Right atrium auricular region (tissue), 2 donors: Measurements from ENCODE around the gene LGALS3BP. TPM values are rescaled to one million over a fixed set of nuclear protein-coding genes. Genes with fewer than 3 reads are reported as not detected.

Experiments
- DNase-seq: peaks from one replicate; pipeline ENCODE4 v3.0.0-alpha.2; 2019; ENCODE audit warnings: low spot score
- H3K27ac ChIP-seq, 2 donors: fragments of 200-600 bp; sonication (generic); 1 replicate in 1 of 2; 2 replicates in 1 of 2; pipeline ENCODE4 v1.5.1; 2016 to 2019
- H3K27me3 ChIP-seq, 2 donors: fragments of 200-600 bp; sonication (generic); one replicate each; pipeline versions ENCODE4 v1.5.1 to v1.6.0; 2017 to 2019
- H3K36me3 ChIP-seq: fragments of 200-600 bp; sonication (generic); one replicate; pipeline ENCODE4 v1.5.1; 2016
- H3K4me1 ChIP-seq, 2 donors: fragments of 200-600 bp; sonication (generic); one replicate each; pipeline versions ENCODE4 v1.5.1 to v1.6.0; 2017 to 2019
- H3K4me3 ChIP-seq, 2 donors: fragments of 200-600 bp; sonication (generic); 1 replicate in 1 of 2; 2 replicates in 1 of 2; pipeline ENCODE4 v1.5.1; 2017 to 2019; ENCODE audit warnings: mild to moderate bottlenecking in 1 of 2, moderate library complexity in 1 of 2
- H3K9me3 ChIP-seq, 2 donors: fragments of 200-600 bp; sonication (generic); one replicate each; pipeline ENCODE4 v1.5.1; 2019
- total RNA-seq, 2 donors: library from RNA; depleted of rRNA; stranded (reverse); fragments of >200 nt; gene quantifications; one replicate each; pipeline ENCODE4 v1.1.0, GENCODE V29; 2016
- TF ChIP-seq, protein P1 (sequence below), 2 donors: fragments of 200-600 bp; sonication (generic); IDR thresholded peaks; one replicate each; pipeline ENCODE4 v1.5.1; 2019; ENCODE audit warnings: antibody characterized with exemption in 2 of 2

The LGALS3BP gene
- total RNA-seq, 2 donors from 2014 or later = 488 to 733 TPM

DNA sequence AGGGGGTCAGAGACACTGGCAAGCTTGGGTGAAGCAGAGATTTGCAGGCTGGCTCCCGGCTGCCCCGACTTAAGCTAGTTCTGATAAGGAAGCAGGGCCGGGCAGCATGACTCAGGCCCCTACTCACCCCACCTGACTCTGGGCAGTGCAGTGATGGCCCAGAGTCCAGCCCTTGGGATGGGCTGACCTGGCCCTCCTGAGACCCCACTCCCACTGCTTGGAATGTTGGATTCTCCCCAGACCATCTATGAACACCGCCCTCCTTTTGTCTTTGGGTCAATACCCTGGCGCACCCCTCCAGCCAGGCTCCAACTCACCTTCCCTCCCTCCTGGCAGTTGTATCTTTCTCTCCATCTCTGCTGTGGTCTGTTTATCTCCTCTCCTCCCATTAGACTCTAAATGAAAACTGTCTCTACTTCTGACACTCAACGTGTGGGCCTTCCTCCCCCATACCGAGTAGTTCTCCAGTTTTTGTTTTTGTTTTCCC, 21.0 kb downstream of the LGALS3BP start:
- peaks cover 0 to 12% of the 10 kb centered on the region in 2 donors for H3K4me1 ChIP-seq
- no peak for DNase-seq
- H3K36me3 ChIP-seq = no peaks in the 10 kb centered on the region
- TF ChIP-seq, protein P1, sequence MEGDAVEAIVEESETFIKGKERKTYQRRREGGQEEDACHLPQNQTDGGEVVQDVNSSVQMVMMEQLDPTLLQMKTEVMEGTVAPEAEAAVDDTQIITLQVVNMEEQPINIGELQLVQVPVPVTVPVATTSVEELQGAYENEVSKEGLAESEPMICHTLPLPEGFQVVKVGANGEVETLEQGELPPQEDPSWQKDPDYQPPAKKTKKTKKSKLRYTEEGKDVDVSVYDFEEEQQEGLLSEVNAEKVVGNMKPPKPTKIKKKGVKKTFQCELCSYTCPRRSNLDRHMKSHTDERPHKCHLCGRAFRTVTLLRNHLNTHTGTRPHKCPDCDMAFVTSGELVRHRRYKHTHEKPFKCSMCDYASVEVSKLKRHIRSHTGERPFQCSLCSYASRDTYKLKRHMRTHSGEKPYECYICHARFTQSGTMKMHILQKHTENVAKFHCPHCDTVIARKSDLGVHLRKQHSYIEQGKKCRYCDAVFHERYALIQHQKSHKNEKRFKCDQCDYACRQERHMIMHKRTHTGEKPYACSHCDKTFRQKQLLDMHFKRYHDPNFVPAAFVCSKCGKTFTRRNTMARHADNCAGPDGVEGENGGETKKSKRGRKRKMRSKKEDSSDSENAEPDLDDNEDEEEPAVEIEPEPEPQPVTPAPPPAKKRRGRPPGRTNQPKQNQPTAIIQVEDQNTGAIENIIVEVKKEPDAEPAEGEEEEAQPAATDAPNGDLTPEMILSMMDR (IDR thresholded peaks at IDR 0.05) = no peak
- H3K4me3 ChIP-seq = no peak overlapping the region
- no peaks in the 10 kb centered on the region for H3K27me3 ChIP-seq
- H3K27ac ChIP-seq = no peak overlapping the region
- H3K9me3 ChIP-seq = no peaks in the 10 kb centered on the region

DNA sequence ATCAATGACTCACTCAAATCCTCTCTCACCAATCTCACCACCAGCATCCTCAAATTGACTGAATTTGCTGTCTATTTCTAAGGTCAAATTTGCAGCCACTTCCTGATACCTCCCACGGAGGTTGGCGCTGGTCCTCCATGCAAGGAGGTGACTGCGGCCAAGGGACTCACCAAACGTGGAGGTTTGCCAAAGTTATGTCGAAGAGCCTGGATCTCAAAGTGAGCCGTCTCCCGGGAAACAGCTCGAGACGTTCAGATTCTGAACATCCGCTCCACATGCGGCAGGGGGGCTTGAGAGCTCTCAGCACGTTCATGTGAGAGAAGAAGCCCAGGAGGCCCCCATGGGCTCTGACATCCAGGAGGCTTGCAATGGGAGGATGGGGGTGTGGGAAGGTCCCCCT, 22.6 kb downstream of the LGALS3BP start:
- no peak for DNase-seq
- no peak overlapping the region for H3K4me3 ChIP-seq
- H3K9me3 ChIP-seq = no peaks in the 10 kb centered on the region
- no peaks in the 10 kb centered on the region for H3K36me3 ChIP-seq
- no peak overlapping the region for H3K27ac ChIP-seq
- H3K4me1 ChIP-seq = peaks cover 0 to 17% of the 10 kb centered on the region in 2 donors
- TF ChIP-seq, protein P1 (IDR thresholded peaks at IDR 0.05) = no peak
- H3K27me3 ChIP-seq = no peaks in the 10 kb centered on the region

GRCh38 chr17:78956254-78956653, 23.5 kb downstream of the LGALS3BP start:
- Histone ChIP-seq H3K27ac (no peak overlapping the region), H3K4me3 (no peak overlapping the region), H3K27me3 (no peaks in the 10 kb centered on the region), H3K4me1 (peaks cover 0 to 17% of the 10 kb centered on the region in 2 donors), H3K9me3 (peaks cover 0 to 1% of the 10 kb centered on the region in 2 donors), H3K36me3 (no peaks in the 10 kb centered on the region)
- TF ChIP-seq, protein P1 (IDR thresholded peaks at IDR 0.05) = no peak
- DNase-seq = no peak

DNA sequence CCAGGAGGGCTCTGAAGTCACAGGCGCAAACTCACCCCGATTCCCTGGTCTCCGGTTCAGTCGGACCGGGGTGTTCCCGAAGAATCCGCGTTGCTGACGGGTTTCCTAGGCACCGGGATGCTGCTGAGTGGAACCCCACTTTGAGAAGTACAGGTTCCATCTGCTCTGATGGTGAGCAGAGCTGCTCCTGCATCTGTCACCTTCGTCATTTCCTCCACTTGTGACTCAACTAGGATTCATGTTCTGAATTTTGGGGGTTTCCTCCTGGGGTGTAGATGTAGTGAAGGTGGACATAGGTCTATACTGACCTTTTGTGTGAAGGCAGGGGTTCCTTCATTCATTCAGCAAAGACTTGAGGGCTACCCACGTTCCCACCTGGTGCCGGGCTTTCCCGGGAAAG, 25.0 kb downstream of the LGALS3BP start:
- no peaks in the 10 kb centered on the region for H3K27me3 ChIP-seq
- TF ChIP-seq, protein P1 (IDR thresholded peaks at IDR 0.05) = no peak
- no peak overlapping the region for H3K27ac ChIP-seq
- H3K4me3 ChIP-seq = no peak overlapping the region
- DNase-seq = no peak
- peaks cover 0 to 17% of the 10 kb centered on the region in 2 donors for H3K9me3 ChIP-seq
- no peaks in the 10 kb centered on the region for H3K36me3 ChIP-seq
- peaks cover 0 to 10% of the 10 kb centered on the region in 2 donors for H3K4me1 ChIP-seq

DNA sequence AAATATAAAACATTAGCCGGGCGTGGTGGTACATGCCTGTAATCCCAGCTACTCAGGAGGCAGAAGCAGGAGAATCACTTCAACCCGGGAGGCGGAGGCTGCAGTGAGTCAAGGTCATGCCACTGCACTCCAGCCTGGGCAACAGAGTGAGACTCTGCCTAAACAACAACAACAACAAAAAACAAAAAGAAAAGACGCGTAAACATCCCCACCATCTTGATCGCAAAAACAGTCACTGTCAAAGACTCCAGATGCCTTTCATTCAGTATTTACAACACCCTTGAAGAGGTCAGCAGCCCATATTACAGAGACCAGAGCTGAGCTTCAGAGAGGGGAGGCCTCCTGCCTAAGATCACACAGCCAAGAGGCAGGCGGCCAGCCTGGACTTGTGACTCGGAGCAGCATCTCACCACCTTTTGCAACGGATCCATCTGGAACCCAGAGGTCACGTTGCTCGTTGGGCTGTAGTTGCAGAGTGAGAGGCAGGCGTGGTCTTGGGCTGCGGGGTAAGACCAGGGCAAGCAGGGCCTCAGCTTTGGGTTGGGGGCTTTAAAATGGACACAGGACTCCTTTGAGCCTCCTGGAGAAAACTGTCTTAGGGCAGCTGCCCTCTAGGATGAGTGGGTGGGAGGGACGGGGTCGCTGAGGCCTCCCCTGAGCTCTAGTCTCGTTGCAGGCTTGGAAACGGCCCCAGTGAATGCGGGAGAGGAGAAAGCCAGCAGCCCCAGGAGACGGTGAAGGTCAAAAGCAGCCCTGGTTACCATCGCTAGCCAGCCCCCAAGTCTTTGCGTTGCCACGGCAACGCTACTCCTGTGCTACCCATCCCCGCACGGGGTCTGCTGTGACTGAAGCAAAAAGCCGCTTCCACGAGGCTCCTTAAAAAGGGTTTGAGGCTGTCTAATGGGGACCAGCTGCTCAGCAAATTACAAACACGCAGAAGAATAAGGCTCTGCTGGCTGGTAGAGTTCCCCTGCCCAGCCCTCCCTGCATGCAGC, 26.1 kb downstream of the LGALS3BP start:
- peaks cover 0 to 10% of the 10 kb centered on the region in 2 donors for H3K4me1 ChIP-seq
- peaks cover 0 to 17% of the 10 kb centered on the region in 2 donors for H3K9me3 ChIP-seq
- no peaks in the 10 kb centered on the region for H3K36me3 ChIP-seq
- no peak overlapping the region for H3K4me3 ChIP-seq
- TF ChIP-seq, protein P1 (IDR thresholded peaks at IDR 0.05) = no peak
- no peak overlapping the region for H3K27ac ChIP-seq
- no peaks in the 10 kb centered on the region for H3K27me3 ChIP-seq
- DNase-seq = no peak
